SK-MEL-5 (cell line): ENCODE data around the gene FAM228B. TPM values are rescaled to one million over a fixed set of nuclear protein-coding genes. Genes with fewer than 3 reads are reported as not detected.
"Not testable (repeated sequence)": the region's sequence is repeated elsewhere in the genome, so short reads cannot be mapped to it uniquely, and the experiment has no call there.

Experiments used
- DNase-seq: peaks from one replicate; pipeline ENCODE4 v3.0.0-alpha.2; 2016; ENCODE audit warnings: low read depth, low spot score
- in situ Hi-C: cut with HindIII; loops from 2 replicates; pipeline ENCODE4 v1.10.0; 2016; ENCODE audit warnings: low sequenced_read_pairs, high pct_unique_total_duplicates, low pct_unique_long_range_greater_than_20kb
- total RNA-seq: library from RNA; depleted of rRNA; stranded (reverse); fragments of >200 nt; shearing (Covaris generic); gene quantifications from 2 replicates; pipeline ENCODE4 v1.2.3, GENCODE V29; 2014

The FAM228B gene
- total RNA-seq, 1 experiment from 2014 or later: 4.0 TPM

DNA sequence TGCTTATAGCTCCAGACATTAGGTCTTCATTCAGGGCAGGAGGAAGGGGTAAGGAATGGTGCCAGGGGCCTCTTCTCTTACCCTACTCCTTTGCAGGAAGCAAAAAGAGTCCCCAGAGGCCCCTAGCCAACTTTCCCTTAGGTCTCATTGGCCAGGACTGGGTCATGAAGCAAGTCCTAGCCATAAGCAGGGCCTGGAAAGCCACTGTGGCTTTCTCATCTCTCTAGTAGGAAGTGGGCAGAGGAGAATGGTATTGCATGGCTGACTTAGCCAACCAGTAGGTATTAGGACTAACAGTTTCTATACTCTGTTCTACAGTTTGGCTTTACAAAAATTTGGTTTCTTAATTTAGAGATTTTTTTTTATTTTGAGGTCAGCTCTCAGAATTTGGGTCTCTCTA is 56.4 kb downstream of the FAM228B start:
- in situ Hi-C loops: no loop called here
- no peak for DNase-seq

- in situ Hi-C loops: no loop called here
- no peak for DNase-seq
Measured at GRCh38 chr2:24181849-24182248, 58.6 kb downstream of the FAM228B start.

- in situ Hi-C loops: no loop called here
- DNase-seq: no peak
Measured at GRCh38 chr2:24182507-24182906, 59.2 kb downstream of the FAM228B start.

- no peak for DNase-seq
- in situ Hi-C loops: no loop called here
Measured at GRCh38 chr2:24183366-24184069, 60.2 kb downstream of the FAM228B start.

GRCh38 chr2:24189551-24189950 is 66.3 kb downstream of the FAM228B start:
- no peak for DNase-seq
- in situ Hi-C loops: no loop called here

DNA sequence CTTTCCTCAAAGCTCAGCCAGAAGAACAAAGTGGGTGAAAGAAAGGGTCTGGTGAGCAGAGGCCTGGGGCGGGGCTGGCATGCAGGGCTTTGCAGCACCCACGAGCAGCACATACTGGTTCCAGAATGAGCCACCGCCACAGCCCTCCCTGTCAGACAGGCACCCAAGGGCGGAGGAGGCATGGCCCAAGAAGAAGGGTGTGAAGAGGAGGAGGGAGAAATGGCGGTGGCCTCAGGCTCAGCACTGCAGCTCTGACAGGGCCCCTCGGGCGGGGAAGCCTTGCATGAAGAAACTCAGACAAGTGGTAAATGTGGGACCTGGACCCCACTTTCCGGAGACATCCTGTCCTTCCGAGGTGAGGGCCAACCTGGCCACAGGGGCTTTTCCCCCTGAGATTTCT is 67.2 kb downstream of the FAM228B start:
- in situ Hi-C loops: no loop called here
- DNase-seq: no peak

GRCh38 chr2:24191156-24191555 is 67.9 kb downstream of the FAM228B start:
- no peak for DNase-seq
- in situ Hi-C loops: no loop called here

DNA sequence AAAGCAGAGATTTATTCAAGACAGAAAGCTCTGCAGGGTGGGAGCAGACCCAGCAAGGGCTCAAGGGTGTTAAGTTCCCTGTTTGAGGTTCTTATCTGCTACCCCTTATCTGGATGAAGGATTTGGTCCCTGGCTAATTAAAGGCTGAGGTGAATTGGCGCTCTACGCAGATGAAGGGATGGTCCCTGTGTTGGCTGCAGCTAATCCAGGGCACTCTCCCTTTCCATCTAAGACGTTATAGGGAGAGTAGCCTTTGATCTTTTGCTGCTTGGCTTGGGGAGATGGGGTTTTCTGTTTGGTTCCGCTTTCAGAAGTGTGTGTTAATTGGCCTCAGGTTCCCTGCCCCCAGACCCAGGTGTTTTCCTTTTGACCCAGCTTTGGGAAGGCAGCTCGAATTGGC is 68.6 kb downstream of the FAM228B start:
- DNase-seq: no peak
- in situ Hi-C loops: no loop called here

- DNase-seq, in situ Hi-C loops: not testable (repeated sequence)
Measured at GRCh38 chr2:24197213-24197612, 73.9 kb downstream of the FAM228B start.

GRCh38 chr2:24199968-24200590 is 76.8 kb downstream of the FAM228B start:
- DNase-seq: no peak
- in situ Hi-C loops: no loop called here

DNA sequence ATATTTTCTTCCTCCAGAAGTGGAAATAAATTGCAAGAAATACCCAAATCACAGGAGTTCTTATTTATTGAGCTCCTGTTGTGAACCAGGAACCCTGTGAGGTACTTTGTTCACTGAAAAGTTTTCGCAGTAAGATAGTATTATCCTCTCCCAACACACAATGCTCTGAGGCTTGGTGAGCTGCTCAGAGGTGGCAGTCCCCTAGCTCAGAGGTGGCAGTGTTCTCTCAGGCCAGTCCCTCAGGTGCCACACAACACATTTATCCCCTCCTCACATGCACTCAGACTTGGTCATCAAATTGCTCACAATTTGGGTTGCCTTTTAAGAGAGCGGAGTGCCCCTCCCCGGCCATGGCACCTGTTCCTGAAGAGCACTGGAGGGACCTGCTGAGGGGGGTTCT is 77.5 kb downstream of the FAM228B start:
- DNase-seq: no peak
- in situ Hi-C loops: no loop called here

GRCh38 chr2:24203029-24203786 is 79.9 kb downstream of the FAM228B start:
- DNase-seq: no peak
- in situ Hi-C loops: no loop called here

DNA sequence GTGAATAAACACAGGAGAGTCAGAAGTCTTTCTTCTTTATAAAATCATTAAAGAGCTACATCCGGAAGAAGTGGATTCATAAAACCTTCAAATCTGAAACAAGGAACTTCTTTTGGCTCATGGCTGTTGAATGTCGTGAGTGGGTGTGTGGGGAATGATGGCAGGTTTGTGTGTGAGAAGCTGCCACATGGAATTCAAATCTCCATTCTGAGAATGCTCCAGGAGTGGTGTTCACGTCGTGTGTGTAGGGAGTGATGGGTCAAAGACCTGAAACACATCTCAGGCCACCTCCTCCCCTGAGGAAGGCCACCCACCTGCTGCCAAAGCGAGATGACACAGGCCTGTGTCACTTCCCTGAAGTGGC is 80.5 kb downstream of the FAM228B start:
- in situ Hi-C loops: no loop called here
- no peak for DNase-seq

DNA sequence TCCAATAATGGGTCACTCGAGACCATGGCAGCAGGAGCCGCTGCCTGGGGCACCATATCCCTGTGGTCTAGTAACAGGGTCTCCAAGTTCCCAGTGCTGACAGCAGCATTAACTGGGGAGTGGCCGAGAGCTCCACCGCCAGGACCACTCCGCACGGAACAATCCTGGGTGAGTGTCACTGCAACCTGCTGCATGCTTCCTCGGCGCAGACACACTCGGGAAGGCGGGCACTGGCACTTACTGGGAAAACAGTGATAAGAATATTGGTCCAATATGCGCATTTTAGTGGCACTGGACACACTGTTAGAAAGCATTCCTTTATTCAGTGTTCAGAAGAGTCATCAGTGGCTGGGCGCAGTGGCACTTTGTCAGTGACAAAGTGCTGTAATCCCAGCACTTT is 81.2 kb downstream of the FAM228B start:
- no peak for DNase-seq
- in situ Hi-C loops: no loop called here

GRCh38 chr2:24205131-24205530 is 81.9 kb downstream of the FAM228B start:
- no peak for DNase-seq
- in situ Hi-C loops: no loop called here

GRCh38 chr2:24206242-24206641 is 83.0 kb downstream of the FAM228B start:
- in situ Hi-C loops: no loop called here
- no peak for DNase-seq

GRCh38 chr2:24206714-24207113 is 83.4 kb downstream of the FAM228B start:
- in situ Hi-C loops: no loop called here
- no peak for DNase-seq

- DNase-seq: no peak
- in situ Hi-C loops: no loop called here
Measured at GRCh38 chr2:24207359-24207758, 84.1 kb downstream of the FAM228B start.

DNA sequence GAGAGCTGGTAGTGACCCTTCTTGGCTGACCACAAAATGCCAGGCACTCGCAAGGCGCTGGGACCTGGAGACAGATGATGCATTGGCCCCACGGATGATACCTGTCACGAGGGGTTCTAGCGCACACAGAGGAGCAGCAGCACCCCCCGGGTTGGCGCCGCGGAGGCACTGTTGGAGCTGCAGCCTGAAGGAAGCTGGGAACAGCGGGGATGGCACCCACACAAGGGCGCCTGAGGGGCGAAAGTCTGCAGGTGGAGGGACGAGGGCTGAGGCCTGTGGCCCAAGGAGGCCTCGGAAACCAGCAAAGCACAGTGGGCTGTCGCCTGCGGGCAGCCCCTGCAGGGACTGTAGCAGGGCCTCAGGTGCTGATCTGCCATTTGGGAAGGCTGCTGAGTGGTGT is 85.2 kb downstream of the FAM228B start:
- DNase-seq: no peak
- in situ Hi-C loops: no loop called here
